GM19372 (cell line): ENCODE measurements around the gene CORO1A.
A peak's percentile ranks its signal among the peaks of the same experiment; 100 is the strongest.
"Not testable (repeated sequence)": the region's sequence is repeated elsewhere in the genome, so short reads cannot be mapped to it uniquely, and the experiment has no call there.

Source experiments
- ATAC-seq: cut with Tn5 transposase; IDR thresholded peaks from one replicate; pipeline ENCODE4 v1.9.1; 2021; ENCODE audit warnings: mild to moderate bottlenecking, low read depth, moderate library complexity; ENCODE audit not compliant: unreplicated experiment

Gene CORO1A

GRCh38 chr16:30183233-30184095, at the start of gene CORO1A:
Gene CORO1A (plus strand): TSS chr16:30183602. CDS start chr16:30185210, 1,608 bp downstream.
- peak; percentile 58 for ATAC-seq

GRCh38 chr16:30136971-30137605, 46.3 kb upstream of the CORO1A start:
- no peak for ATAC-seq

- no peak for ATAC-seq
These were observed 45.5 kb upstream of the CORO1A start for GRCh38 chr16:30137897-30138296.

- ATAC-seq = no peak
These were observed 43.6 kb upstream of the CORO1A start for GRCh38 chr16:30139583-30140481.

GRCh38 chr16:30141750-30142149, 41.7 kb upstream of the CORO1A start:
- ATAC-seq = no peak

- ATAC-seq = no peak
These were observed 40.6 kb upstream of the CORO1A start for GRCh38 chr16:30142672-30143346.

- ATAC-seq = no peak
These were observed 40.1 kb upstream of the CORO1A start for GRCh38 chr16:30143347-30143702.

GRCh38 chr16:30144017-30144416, 39.4 kb upstream of the CORO1A start:
- ATAC-seq = no peak

GRCh38 chr16:30144917-30145316, 38.5 kb upstream of the CORO1A start:
- ATAC-seq = no peak

GRCh38 chr16:30145657-30146056, 37.7 kb upstream of the CORO1A start:
- no peak for ATAC-seq

GRCh38 chr16:30147843-30148510, 35.4 kb upstream of the CORO1A start:
- ATAC-seq = no peak

GRCh38 chr16:30149250-30149930, 34.0 kb upstream of the CORO1A start:
- no peak for ATAC-seq

GRCh38 chr16:30151091-30151490, 32.3 kb upstream of the CORO1A start:
- no peak for ATAC-seq

- ATAC-seq = no peak
These were observed 30.9 kb upstream of the CORO1A start for GRCh38 chr16:30152517-30152916.

GRCh38 chr16:30155188-30155587, 28.2 kb upstream of the CORO1A start:
- no peak for ATAC-seq

- no peak for ATAC-seq
These were observed 26.2 kb upstream of the CORO1A start for GRCh38 chr16:30157214-30157613.

- no peak for ATAC-seq
These were observed 19.9 kb upstream of the CORO1A start for GRCh38 chr16:30163538-30163937.

GRCh38 chr16:30166202-30166902, 17.1 kb upstream of the CORO1A start:
- no peak for ATAC-seq

GRCh38 chr16:30168746-30169145, 14.7 kb upstream of the CORO1A start:
- ATAC-seq = not testable (repeated sequence)
